HG03442 (cell line): ENCODE data around the gene MUC16.

ENCODE experiments used
- ATAC-seq: cut with Tn5 transposase; IDR thresholded peaks from one replicate; pipeline ENCODE4 v1.9.1; 2021; ENCODE audit warnings: mild to moderate bottlenecking, moderate library complexity; ENCODE audit not compliant: unreplicated experiment

The MUC16 gene

GRCh38 chr19:9009431-9009830, 778 bp downstream of the MUC16 start:
- no peak for ATAC-seq

GRCh38 chr19:9008667-9009066, 1.5 kb downstream of the MUC16 start:
- ATAC-seq = no peak

GRCh38 chr19:9000933-9001332, 9.3 kb downstream of the MUC16 start:
- ATAC-seq = no peak

GRCh38 chr19:8988204-8988603, 22.0 kb downstream of the MUC16 start:
- ATAC-seq = no peak

GRCh38 chr19:8986296-8986695, 23.9 kb downstream of the MUC16 start:
- ATAC-seq = no peak

GRCh38 chr19:8973501-8974091, 36.6 kb downstream of the MUC16 start:
- no peak for ATAC-seq

- no peak for ATAC-seq
Measured at GRCh38 chr19:8965887-8966286, 44.3 kb downstream of the MUC16 start.
